ENCODE data around the gene LCAT. TPM values are rescaled to one million over a fixed set of nuclear protein-coding genes. Genes with fewer than 3 reads are reported as not detected.

The LCAT gene
- total RNA-seq, 4 donors from 2014 or later, result 10.8 to 25.8 (median 15.9) TPM

DNA sequence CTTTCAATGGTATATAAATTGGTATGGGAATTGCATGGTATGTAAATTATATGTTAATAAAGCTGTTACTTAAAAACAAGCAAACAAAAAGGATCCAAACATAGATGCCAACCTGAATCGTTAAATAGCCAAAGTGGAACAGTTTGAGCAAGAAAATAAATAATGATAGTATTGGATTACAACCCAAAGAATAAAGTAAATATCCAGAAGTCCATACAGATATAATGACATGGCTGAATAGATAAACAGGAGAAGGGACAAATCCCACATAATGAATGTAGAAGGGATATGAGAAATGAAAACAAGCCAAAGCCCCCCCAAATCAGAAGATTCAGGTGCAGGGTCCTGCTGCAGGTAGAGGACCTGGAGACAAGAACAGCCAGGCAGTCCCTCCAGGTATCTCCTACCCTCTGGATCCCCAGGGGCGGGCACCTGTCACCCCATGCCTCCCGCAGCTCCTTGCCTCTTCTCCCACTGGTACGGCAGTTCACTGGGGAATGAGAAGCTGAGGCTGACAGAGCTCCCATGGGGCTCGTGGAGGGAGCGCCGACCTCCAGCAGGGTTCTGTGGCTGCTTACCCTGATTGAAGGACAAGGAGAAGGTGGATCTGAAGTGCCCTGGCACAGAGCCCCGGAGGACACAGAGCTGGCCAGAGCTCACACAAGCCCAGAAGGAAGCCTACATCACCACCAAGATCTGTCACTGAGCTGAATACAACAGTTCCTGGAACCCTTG is 9.9 kb upstream of the LCAT start:
- Histone ChIP-seq H3K27ac (peak overlapping the region in 3 of 4 donors; percentile 14 to 41 (median 27)), H3K4me3 (no peak overlapping the region), H3K36me3 (peaks cover 0 to 100% of the 10 kb centered on the region in 2 donors), H3K27me3 (no peaks in the 10 kb centered on the region), H3K4me1 (peaks cover 0 to 45% (median 12%) of the 10 kb centered on the region in 3 donors), H3K9me3 (no peaks in the 10 kb centered on the region)
- ATAC-seq, result no peak
- 83 to 84% methylated on average over 3 to 4 of the region's 8 CpGs for WGBS, 2 donors (ENCODE audit: low coverage in 1 of 2)
- no peak for TF ChIP-seq POLR2A (IDR thresholded peaks at IDR 0.05)
- no peak for TF ChIP-seq POLR2AphosphoS5 (IDR thresholded peaks at IDR 0.05)
- TF ChIP-seq EP300 (IDR thresholded peaks at IDR 0.05), result no peak
- TF ChIP-seq, protein P1, sequence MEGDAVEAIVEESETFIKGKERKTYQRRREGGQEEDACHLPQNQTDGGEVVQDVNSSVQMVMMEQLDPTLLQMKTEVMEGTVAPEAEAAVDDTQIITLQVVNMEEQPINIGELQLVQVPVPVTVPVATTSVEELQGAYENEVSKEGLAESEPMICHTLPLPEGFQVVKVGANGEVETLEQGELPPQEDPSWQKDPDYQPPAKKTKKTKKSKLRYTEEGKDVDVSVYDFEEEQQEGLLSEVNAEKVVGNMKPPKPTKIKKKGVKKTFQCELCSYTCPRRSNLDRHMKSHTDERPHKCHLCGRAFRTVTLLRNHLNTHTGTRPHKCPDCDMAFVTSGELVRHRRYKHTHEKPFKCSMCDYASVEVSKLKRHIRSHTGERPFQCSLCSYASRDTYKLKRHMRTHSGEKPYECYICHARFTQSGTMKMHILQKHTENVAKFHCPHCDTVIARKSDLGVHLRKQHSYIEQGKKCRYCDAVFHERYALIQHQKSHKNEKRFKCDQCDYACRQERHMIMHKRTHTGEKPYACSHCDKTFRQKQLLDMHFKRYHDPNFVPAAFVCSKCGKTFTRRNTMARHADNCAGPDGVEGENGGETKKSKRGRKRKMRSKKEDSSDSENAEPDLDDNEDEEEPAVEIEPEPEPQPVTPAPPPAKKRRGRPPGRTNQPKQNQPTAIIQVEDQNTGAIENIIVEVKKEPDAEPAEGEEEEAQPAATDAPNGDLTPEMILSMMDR (IDR thresholded peaks at IDR 0.05), result no peak

- peaks cover 0 to 100% of the 10 kb centered on the region in 2 donors for H3K36me3 ChIP-seq
Observed at GRCh38 chr16:67951485-67951884, 7.6 kb upstream of the LCAT start.

GRCh38 chr16:67950335-67950843 is 6.5 kb upstream of the LCAT start:
- H3K9me3 ChIP-seq, result no peaks in the 10 kb centered on the region
- 69 to 82% methylated on average over 2 to 3 of the region's 16 CpGs for WGBS, 2 donors (ENCODE audit: low coverage in 1 of 2)
- no peak overlapping the region for H3K4me3 ChIP-seq
- ATAC-seq, result no peak
- H3K36me3 ChIP-seq, result peaks cover 0 to 100% of the 10 kb centered on the region in 2 donors
- TF ChIP-seq EP300 (IDR thresholded peaks at IDR 0.05) (no peak), POLR2AphosphoS5 (IDR thresholded peaks at IDR 0.05) (no peak), POLR2A (IDR thresholded peaks at IDR 0.05) (no peak)
- TF ChIP-seq, protein P1 (IDR thresholded peaks at IDR 0.05), result no peak
- H3K4me1 ChIP-seq, result peaks cover 0 to 51% (median 11%) of the 10 kb centered on the region in 3 donors
- H3K27ac ChIP-seq, result peak overlapping the region in 2 of 4 donors; percentile 38 to 64
- no peaks in the 10 kb centered on the region for H3K27me3 ChIP-seq

More at GRCh38 chr16:67951485-67951884, 7.6 kb upstream of the LCAT start:
- 60% methylated on average over 2 of the region's 12 CpGs; no CpG with 5 or more reads in 1 of the 2 donors for WGBS, 2 donors (ENCODE audit: low coverage in 1 of 2)
- TF ChIP-seq POLR2A (IDR thresholded peaks at IDR 0.05), result no peak
- TF ChIP-seq POLR2AphosphoS5 (IDR thresholded peaks at IDR 0.05), result peak; percentile 26
- H3K4me3 ChIP-seq, result no peak overlapping the region
- ATAC-seq, result no peak
- H3K4me1 ChIP-seq, result peaks cover 0 to 42% (median 11%) of the 10 kb centered on the region in 3 donors
- no peaks in the 10 kb centered on the region for H3K9me3 ChIP-seq
- H3K27ac ChIP-seq, result peak overlapping the region in 3 of 4 donors; percentile 38 to 70 (median 64)
- H3K27me3 ChIP-seq, result no peaks in the 10 kb centered on the region

GRCh38 chr16:67949645-67950044 is 5.7 kb upstream of the LCAT start:
- 70% methylated on average over 2 of the region's 11 CpGs; no CpG with 5 or more reads in 1 of the 2 donors for WGBS, 2 donors (ENCODE audit: low coverage in 1 of 2)
- H3K4me1 ChIP-seq, result peaks cover 0 to 53% (median 17%) of the 10 kb centered on the region in 3 donors

DNA sequence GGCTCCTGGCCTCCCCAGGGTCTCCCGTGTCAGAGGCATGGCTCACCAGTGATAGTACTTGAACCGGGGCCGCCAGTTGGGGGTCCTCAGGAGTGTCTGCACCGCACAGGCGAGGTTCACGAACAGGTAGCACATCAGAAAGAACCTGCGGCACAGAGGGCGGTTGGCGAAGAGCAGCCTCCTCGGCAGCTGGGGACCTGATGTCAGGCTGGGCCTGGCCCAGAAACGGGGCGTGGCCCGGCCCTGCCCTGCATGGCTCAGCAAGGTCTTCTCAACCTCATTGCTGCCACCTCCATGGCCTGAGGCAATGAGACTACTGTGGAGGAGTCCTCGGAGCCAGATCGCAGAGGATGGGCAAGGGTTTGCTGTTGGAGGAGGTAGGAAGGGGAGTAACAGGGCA is 4.1 kb upstream of the LCAT start:
- 85% methylated on average over 4 of the region's 15 CpGs; no CpG with 5 or more reads in 1 of the 2 donors for WGBS, 2 donors (ENCODE audit: low coverage in 1 of 2)
- Histone ChIP-seq H3K4me1 (peaks cover 0 to 61% (median 31%) of the 10 kb centered on the region in 3 donors), H3K27ac (peak overlapping the region in 2 of 4 donors; percentile 79 to 84), H3K4me3 (no peak overlapping the region), H3K27me3 (no peaks in the 10 kb centered on the region), H3K9me3 (no peaks in the 10 kb centered on the region), H3K36me3 (peaks cover 0 to 95% of the 10 kb centered on the region in 2 donors)
- TF ChIP-seq POLR2A (IDR thresholded peaks at IDR 0.05) (no peak), EP300 (IDR thresholded peaks at IDR 0.05) (no peak)
- ATAC-seq, result no peak

More at GRCh38 chr16:67949645-67950044, 5.7 kb upstream of the LCAT start:
- Histone ChIP-seq H3K4me3 (no peak overlapping the region), H3K36me3 (peaks cover 0 to 100% of the 10 kb centered on the region in 2 donors), H3K9me3 (no peaks in the 10 kb centered on the region), H3K27ac (peak overlapping the region in 1 of 4 donors; percentile 13), H3K27me3 (no peaks in the 10 kb centered on the region)
- no peak for ATAC-seq
- TF ChIP-seq POLR2A (IDR thresholded peaks at IDR 0.05) (no peak), POLR2AphosphoS5 (IDR thresholded peaks at IDR 0.05) (no peak), EP300 (IDR thresholded peaks at IDR 0.05) (no peak)
- TF ChIP-seq, protein P1 (IDR thresholded peaks at IDR 0.05), result no peak

Measured in gastroesophageal sphincter (tissue), 4 donors.